ENCODE data around the gene TIAL1. TPM values are rescaled to one million over a fixed set of nuclear protein-coding genes. Genes with fewer than 3 reads are reported as not detected.

The TIAL1 gene
- total and polyA plus RNA-seq, 2 of the 4 experiments (the other 2 are of a cell fraction) = 28.0 to 83.5 TPM

DNA sequence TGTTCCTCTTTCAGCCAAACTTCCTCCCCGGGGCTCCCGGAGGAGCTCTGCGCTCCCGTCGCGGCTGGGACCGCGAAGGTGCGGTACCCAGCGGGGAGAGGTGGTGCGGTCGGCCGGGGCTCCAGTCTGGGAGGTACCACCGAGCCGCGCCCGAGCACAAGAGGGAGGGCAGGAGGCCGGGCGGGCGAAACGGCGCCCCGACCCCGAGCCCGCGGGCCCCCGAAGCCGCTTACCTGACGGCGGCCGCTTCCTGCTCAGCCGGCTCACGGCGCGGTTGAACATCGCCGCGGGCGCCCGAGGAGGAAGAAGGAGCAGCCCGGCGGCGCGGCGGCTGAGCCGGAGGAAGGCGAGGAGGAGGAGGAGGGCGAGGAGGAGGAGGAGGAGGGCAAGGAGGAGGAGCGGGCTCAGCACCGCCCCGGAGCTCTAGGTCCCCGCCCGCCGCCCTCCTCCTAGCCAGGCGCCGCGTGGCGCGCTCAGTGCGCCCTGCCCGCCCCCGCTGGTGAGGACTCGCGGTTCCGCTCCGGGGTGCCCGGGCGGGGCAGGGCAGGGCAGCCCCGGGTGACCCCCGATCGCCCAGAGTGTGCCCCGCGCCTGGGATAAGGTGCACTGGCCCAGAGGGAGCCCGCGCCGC, 54.3 kb downstream of the TIAL1 start, which contains the start of gene RGS10:
TSS of gene RGS10 (minus strand) at position 363 of the 631 bp plus-strand sequence. CDS start at position 282, 81 bp downstream.
- CTCF ChIA-PET = interaction anchor here (0.6 to 2.0 kb wide), 9 partner anchors 14 to 343 kb away, joined by 3 to 8 read pairs (median 3); no protein-coding TSS in a partner anchor
- peak within 1 kb of the TSS; percentile 43; the same call in 1 of the 2 replicates for H4K5ac ChIP-seq (ENCODE audit: low read depth, low read length)

More for the DNA sequence above, 54.3 kb downstream of the TIAL1 start, which contains the start of gene RGS10:
- dilution Hi-C loops (cut with HindIII; ENCODE audit: low sequenced_read_pairs, unreplicated experiment) (no loop called here), intact Hi-C loops (cut with micrococcal nuclease) (loop anchor here (2.0 to 5.0 kb wide), 4 partner anchors 48 to 336 kb away; partner anchors contain the start of genes BAG3 and GRK5), in situ Hi-C loops (cut with MboI; ENCODE audit: low sequenced_read_pairs) (no loop called here)
- peak within 1 kb of the TSS; percentile 57 for H3K27ac ChIP-seq (ENCODE audit: insufficient read depth, low read length)
- peak within 1 kb of the TSS; percentile 93 for H3K4me2 ChIP-seq (ENCODE audit: low read depth, low read length)
- peak within 1 kb of the TSS; percentile 78 for H3K9ac ChIP-seq (ENCODE audit: low read depth, low read length)
- TF ChIP-seq MXI1 (IDR thresholded peaks at IDR 0.05; ENCODE audit: borderline replicate concordance, low read depth, low read length) = peak; percentile 65; the same call in 1 of the 2 replicates
- TF ChIP-seq POLR2A (IDR thresholded peaks at IDR 0.05; ENCODE audit: low read depth, low read length) = peak; percentile 55
- 0 out of 2 replicates have a peak, but pooled peaks have one; percentile 39 for TF ChIP-seq MAZ (IDR thresholded peaks at IDR 0.05; ENCODE audit: borderline replicate concordance, low read depth, low read length)
- TF ChIP-seq ELK1 (IDR thresholded peaks at IDR 0.05; ENCODE audit: borderline replicate concordance, low read depth, low read length) = no peak
- no peak for TF ChIP-seq RFX5 (IDR thresholded peaks at IDR 0.05; ENCODE audit: low read depth, low read length)
- peak within 1 kb of the TSS; percentile 70; the same call in 1 of the 2 replicates for H3K56ac ChIP-seq (ENCODE audit: extremely low read depth, insufficient read depth, low read length)
- peak within 1 kb of the TSS; percentile 68 for H3K14ac ChIP-seq (replicated peaks; ENCODE audit: low read depth, low read length)
- H2AK5ac ChIP-seq (ENCODE audit: low read depth, low read length) = peak within 1 kb of the TSS; percentile 41
- H2AK9ac ChIP-seq (replicated peaks; ENCODE audit: low read depth, low read length, poor library complexity) = peak within 1 kb of the TSS; percentile 97
- peaks cover 18 to 47% of the 10 kb centered on the region in 2 experiments for H3K79me1 ChIP-seq (ENCODE audit: low read depth in 1 of 2, low read length in 2 of 2)
- no peaks in the 10 kb centered on the region for H3K27me3 ChIP-seq (ENCODE audit: control insufficient read depth, insufficient read depth, low read length)
- no peak within 1 kb of the TSS for H2BK20ac ChIP-seq (ENCODE audit: low read depth, low read length)
- H4K20me1 ChIP-seq (ENCODE audit: insufficient read depth, low read length) = peaks cover 43% of the 10 kb centered on the region
- ATAC-seq (ENCODE audit: low read depth) (peak; percentile 93), DNase-seq (peak; percentile 72)
- H3K36me3 ChIP-seq (ENCODE audit: control insufficient read depth, insufficient read depth, low read length) = no peaks in the 10 kb centered on the region
- H4K8ac ChIP-seq (ENCODE audit: low read depth in 2 of 2, low read length in 2 of 2) = peak within 1 kb of the TSS in 1 of 2 experiments; percentile 74; a peak in 1 of 4 replicates
- peak within 1 kb of the TSS; percentile 79 for H2BK5ac ChIP-seq (ENCODE audit: low read depth, low read length, poor library complexity, severe bottlenecking)
- H2BK120ac ChIP-seq (ENCODE audit: low read depth, low read length) = peak within 1 kb of the TSS; percentile 29
- POLR2A ChIA-PET (ENCODE audit: unreplicated experiment) = no interaction called here
- H3K23ac ChIP-seq (ENCODE audit: low read depth, low read length) = peak within 1 kb of the TSS; percentile 94
- 0% methylated on average over 4 of the region's 76 CpGs; no CpG with 5 or more reads in 1 of the 2 experiments for WGBS, 2 experiments (ENCODE audit: extremely low coverage in 2 of 2, insufficient read length in 1 of 2)
- no peak within 1 kb of the TSS for H2BK15ac ChIP-seq (ENCODE audit: low read depth, low read length)
- H3K18ac ChIP-seq (ENCODE audit: low read depth, low read length) = peak within 1 kb of the TSS; percentile 63
- peak within 1 kb of the TSS; percentile 93 for H2AFZ ChIP-seq (replicated peaks; ENCODE audit: low read length, poor library complexity)
- peak within 1 kb of the TSS; percentile 81 for H3K4me3 ChIP-seq (ENCODE audit: insufficient read depth, low read depth, low read length)
- H3K4me1 ChIP-seq (ENCODE audit: control insufficient read depth, insufficient read depth, low read length) = peaks cover 22% of the 10 kb centered on the region
- H3K4ac ChIP-seq (ENCODE audit: low read depth, low read length) = peak within 1 kb of the TSS; percentile 68
- no peaks in the 10 kb centered on the region for H3K9me3 ChIP-seq (ENCODE audit: control insufficient read depth, insufficient read depth, low read length)
- H3K9me1 ChIP-seq (ENCODE audit: insufficient read depth, low read length) = peaks cover 19% of the 10 kb centered on the region
- peak within 1 kb of the TSS; percentile 61 for H4K91ac ChIP-seq (ENCODE audit: insufficient read depth, low read depth, low read length)
- no TSS peak for BruUV-seq (replicated peaks)

All from IMR-90 (cell line).